Astrocyte (in vitro differentiated cells and primary cell): ENCODE data around the gene C19orf33. TPM values are rescaled to one million over a fixed set of nuclear protein-coding genes. Genes with fewer than 3 reads are reported as not detected.
A peak's percentile ranks its signal among the peaks of the same experiment; 100 is the strongest.

ENCODE experiments used
- DNase-seq: peaks from one replicate; pipeline ENCODE4 v3.0.0-alpha.2; 2010; ENCODE audit warnings: low read depth
- FAIRE-seq: peaks from 2 replicates; lab custom pipeline; 2011; peaks lifted over from hg19 to GRCh38; lab: Jason Lieb, UNC
- H2AFZ ChIP-seq: 2 replicates; pipeline ENCODE4 v1.6.0; 2012; ENCODE audit warnings: low read depth, low read length, inconsistent platforms
- H3K27ac ChIP-seq: 2 replicates; pipeline ENCODE4 v1.5.1; 2011; ENCODE audit warnings: low read depth, low read length, inconsistent platforms
- H3K27me3 ChIP-seq: 2 replicates; pipeline ENCODE4 v1.6.0; 2011; ENCODE audit warnings: low read length, inconsistent platforms; ENCODE audit not compliant: insufficient read depth
- H3K36me3 ChIP-seq: 2 replicates; pipeline ENCODE4 v1.5.1; 2011; ENCODE audit warnings: low read length, inconsistent platforms; ENCODE audit not compliant: insufficient read depth
- H3K4me1 ChIP-seq: 2 replicates; pipeline ENCODE4 v1.5.1; 2011; ENCODE audit warnings: low read length, inconsistent platforms; ENCODE audit not compliant: insufficient read depth
- H3K4me2 ChIP-seq: 2 replicates; pipeline ENCODE4 v1.6.0; 2012; ENCODE audit warnings: low read length, inconsistent platforms
- H3K4me3 ChIP-seq: 2 replicates; pipeline ENCODE4 v1.5.1; 2011; ENCODE audit warnings: low read depth, mild to moderate bottlenecking, low read length, inconsistent platforms; ENCODE audit not compliant: insufficient read depth
- H3K79me2 ChIP-seq: 2 replicates; pipeline ENCODE4 v1.6.0; 2012; ENCODE audit warnings: mild to moderate bottlenecking, low read length, inconsistent platforms; ENCODE audit not compliant: insufficient read depth
- H3K9ac ChIP-seq: 2 replicates; pipeline ENCODE4 v1.6.0; 2012; ENCODE audit warnings: mild to moderate bottlenecking, low read length, inconsistent platforms
- H3K9me3 ChIP-seq: 2 replicates; pipeline ENCODE4 v1.5.1; 2012; ENCODE audit warnings: low read depth, mild to moderate bottlenecking, low read length, inconsistent platforms; ENCODE audit not compliant: insufficient read depth
- H4K20me1 ChIP-seq: 2 replicates; pipeline ENCODE4 v1.6.0; 2012; ENCODE audit warnings: low read length, inconsistent platforms; ENCODE audit not compliant: insufficient read depth
- H3K27ac Mint-ChIP-seq: one replicate; pipeline ENCODE4 v1.8.0; 2021; ENCODE audit warnings: mild to moderate bottlenecking, mixed read lengths; ENCODE audit not compliant: unreplicated experiment
- H3K27me3 Mint-ChIP-seq: one replicate; pipeline ENCODE4 v1.8.0; 2021; ENCODE audit warnings: low read depth, mixed read lengths; ENCODE audit not compliant: unreplicated experiment
- H3K36me3 Mint-ChIP-seq: one replicate; pipeline ENCODE4 v1.8.0; 2021; ENCODE audit warnings: low read depth, mixed read lengths; ENCODE audit not compliant: unreplicated experiment
- H3K4me1 Mint-ChIP-seq: one replicate; pipeline ENCODE4 v1.8.0; 2021; ENCODE audit warnings: low read depth, mixed read lengths; ENCODE audit not compliant: unreplicated experiment
- H3K4me3 Mint-ChIP-seq: one replicate; pipeline ENCODE4 v1.8.0; 2021; ENCODE audit warnings: mild to moderate bottlenecking, moderate library complexity, mixed read lengths; ENCODE audit not compliant: unreplicated experiment
- H3K9me3 Mint-ChIP-seq: one replicate; pipeline ENCODE4 v1.8.0; 2021; ENCODE audit warnings: mild to moderate bottlenecking, mixed read lengths; ENCODE audit not compliant: unreplicated experiment
- CTCF ChIP-seq: IDR thresholded peaks from 2 replicates; pipeline ENCODE4 v1.5.1; 2011; ENCODE audit warnings: low read depth, mild to moderate bottlenecking, inconsistent platforms, low read length, moderate library complexity; ENCODE audit not compliant: insufficient read depth
- EZH2 ChIP-seq: IDR thresholded peaks from 2 replicates; pipeline ENCODE4 v1.6.1; 2012; ENCODE audit warnings: mild to moderate bottlenecking, low read length, inconsistent platforms; ENCODE audit not compliant: insufficient read depth
- total RNA-seq: library from RNA; stranded (reverse); gene quantifications from 2 replicates; pipeline ENCODE4 v1.2.1, GENCODE V29; 2021

The C19orf33 gene
- total RNA-seq, 1 donor from 2014 or later, result 5.8 TPM

- no peaks in the 10 kb centered on the region for H3K27me3 Mint-ChIP-seq
Measured at GRCh38 chr19:38265921-38266429, 38.1 kb upstream of the C19orf33 start.

GRCh38 chr19:38266981-38267597, 37.0 kb upstream of the C19orf33 start:
- no peaks in the 10 kb centered on the region for H3K36me3 ChIP-seq
- H3K27me3 ChIP-seq, result no peaks in the 10 kb centered on the region
- TF ChIP-seq EZH2 (no peak), CTCF (no peak)
- H3K9me3 ChIP-seq, result no peaks in the 10 kb centered on the region
- H3K36me3 Mint-ChIP-seq, result peaks cover 6% of the 10 kb centered on the region
- H3K27me3 Mint-ChIP-seq, result no peaks in the 10 kb centered on the region
- H2AFZ ChIP-seq, result peak overlapping the region; percentile 61
- peak overlapping the region; percentile 28 for H3K27ac ChIP-seq
- no peak overlapping the region for H3K4me3 ChIP-seq
- no peaks in the 10 kb centered on the region for H3K79me2 ChIP-seq
- H3K4me3 Mint-ChIP-seq, result peak overlapping the region; percentile 58
- no peaks in the 10 kb centered on the region for H4K20me1 ChIP-seq
- H3K4me2 ChIP-seq, result peak overlapping the region; percentile 63
- H3K27ac Mint-ChIP-seq, result peak overlapping the region; percentile 83
- H3K4me1 ChIP-seq, result peaks cover 36% of the 10 kb centered on the region
- DNase-seq (peak; percentile 68), FAIRE-seq (no peak)
- peak overlapping the region; percentile 22 for H3K9ac ChIP-seq
- H3K4me1 Mint-ChIP-seq, result peaks cover 50% of the 10 kb centered on the region
- no peaks in the 10 kb centered on the region for H3K9me3 Mint-ChIP-seq

More at GRCh38 chr19:38265921-38266429, 38.1 kb upstream of the C19orf33 start:
- Histone ChIP-seq H3K27me3 (no peaks in the 10 kb centered on the region), H3K9me3 (no peaks in the 10 kb centered on the region), H3K4me3 (no peak overlapping the region), H3K4me1 (peaks cover 35% of the 10 kb centered on the region), H3K79me2 (no peaks in the 10 kb centered on the region), H3K27ac (no peak overlapping the region), H2AFZ (no peak overlapping the region), H3K9ac (no peak overlapping the region), H3K36me3 (no peaks in the 10 kb centered on the region), H4K20me1 (no peaks in the 10 kb centered on the region), H3K4me2 (no peak overlapping the region)
- no peak for FAIRE-seq
- H3K9me3 Mint-ChIP-seq, result no peaks in the 10 kb centered on the region
- no peak for DNase-seq
- H3K4me1 Mint-ChIP-seq, result peaks cover 50% of the 10 kb centered on the region
- H3K36me3 Mint-ChIP-seq, result peaks cover 6% of the 10 kb centered on the region
- peak overlapping the region; percentile 94 for H3K4me3 Mint-ChIP-seq
- TF ChIP-seq CTCF (no peak), EZH2 (no peak)
- no peak overlapping the region for H3K27ac Mint-ChIP-seq
